Measurements from ENCODE around the gene ACTR3.

ACTR3 gene

DNA sequence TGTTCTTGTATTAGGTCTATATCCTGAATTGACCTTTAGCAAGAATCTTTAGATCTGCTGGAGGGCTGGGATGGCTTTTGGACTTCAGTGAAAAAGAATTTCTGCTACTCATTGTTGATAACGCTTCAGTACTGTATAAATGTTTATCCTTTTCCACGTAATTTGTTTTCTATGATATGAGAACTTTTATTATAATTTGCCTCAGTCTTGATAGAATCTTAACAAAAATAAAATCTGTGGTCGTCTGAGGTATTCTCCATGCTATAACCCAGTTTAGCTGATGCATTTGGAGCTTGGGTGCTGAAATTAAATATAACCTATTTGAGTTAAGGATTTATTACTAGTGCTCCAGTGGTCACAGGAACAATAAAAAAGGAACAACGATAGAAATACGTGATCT lies 71.1 kb downstream of the ACTR3 start:
- peaks cover 38% of the 10 kb centered on the region for H3K36me3 Mint-ChIP-seq (ENCODE audit: low read depth)
- DNase-seq (no peak), ATAC-seq (no peak)
- H3K27ac Mint-ChIP-seq, result no peak overlapping the region
- H3K4me3 Mint-ChIP-seq, result no peak overlapping the region
- peaks cover 4% of the 10 kb centered on the region for H3K4me1 Mint-ChIP-seq
- H3K9me3 Mint-ChIP-seq, result no peaks in the 10 kb centered on the region
- no peaks in the 10 kb centered on the region for H3K27me3 Mint-ChIP-seq

DNA sequence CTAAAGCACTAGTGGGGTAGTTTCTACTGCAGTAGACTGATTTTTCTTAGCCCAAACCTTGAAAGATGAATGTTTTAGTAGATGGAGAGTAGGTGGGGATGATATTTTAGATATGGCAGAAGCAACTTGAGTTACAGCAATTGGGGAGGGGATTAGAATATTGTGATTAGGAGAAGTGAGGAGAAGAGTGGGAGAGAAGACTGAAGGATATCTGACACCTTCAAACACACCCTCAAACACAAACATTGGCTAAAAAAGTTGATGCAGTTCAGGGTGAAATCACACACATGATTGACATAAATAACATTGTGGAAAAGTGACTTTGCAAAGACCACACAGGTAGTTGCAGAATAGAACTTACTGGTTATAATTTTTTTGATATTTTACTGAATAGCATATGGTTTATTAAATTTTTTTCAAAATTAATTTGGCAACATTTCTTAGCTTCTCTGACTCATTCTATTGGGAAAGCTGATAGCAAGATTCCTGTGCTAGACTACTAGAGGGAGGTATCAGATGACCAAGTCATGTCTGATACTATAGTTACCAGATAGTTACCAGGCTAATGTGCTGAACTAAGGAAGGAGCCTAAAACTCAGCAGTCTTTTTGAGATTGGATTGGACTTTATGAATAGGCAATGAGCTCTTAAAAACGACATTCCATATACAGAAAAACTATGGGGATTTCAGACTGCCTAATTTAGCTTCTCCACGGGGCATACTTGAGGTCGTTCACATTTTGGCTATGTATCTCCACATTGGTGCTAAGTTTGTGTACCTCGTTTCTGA lies 73.0 kb downstream of the ACTR3 start:
- DNase-seq (no peak), ATAC-seq (no peak)
- Mint-ChIP-seq H3K27me3 (no peaks in the 10 kb centered on the region), H3K4me3 (no peak overlapping the region), H3K4me1 (peaks cover 16% of the 10 kb centered on the region), H3K27ac (peak overlapping the region; percentile 28), H3K36me3 (ENCODE audit: low read depth) (peaks cover 27% of the 10 kb centered on the region), H3K9me3 (no peaks in the 10 kb centered on the region)

DNA sequence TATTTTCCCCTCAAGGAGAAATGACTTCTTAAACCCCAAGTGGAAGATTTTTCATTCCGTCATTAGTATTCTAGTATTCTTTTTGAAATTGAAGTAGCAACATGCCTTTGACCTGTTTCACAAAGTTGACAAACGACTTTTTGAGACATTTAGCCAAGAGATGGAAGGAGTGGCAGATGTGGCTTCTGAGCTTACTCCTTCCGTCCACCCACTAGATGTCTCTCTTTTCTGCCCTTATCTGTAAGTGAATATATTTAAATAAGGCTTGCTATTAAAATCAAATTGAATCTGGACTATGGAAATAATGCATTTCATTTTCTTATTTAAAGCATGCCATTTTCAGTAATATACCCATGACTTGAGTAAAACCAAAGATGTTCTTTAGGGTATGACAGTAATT lies 74.1 kb downstream of the ACTR3 start:
- Mint-ChIP-seq H3K36me3 (ENCODE audit: low read depth) (peaks cover 25% of the 10 kb centered on the region), H3K4me1 (peaks cover 17% of the 10 kb centered on the region), H3K9me3 (no peaks in the 10 kb centered on the region), H3K27ac (no peak overlapping the region), H3K4me3 (no peak overlapping the region), H3K27me3 (no peaks in the 10 kb centered on the region)
- DNase-seq (no peak), ATAC-seq (no peak)

DNA sequence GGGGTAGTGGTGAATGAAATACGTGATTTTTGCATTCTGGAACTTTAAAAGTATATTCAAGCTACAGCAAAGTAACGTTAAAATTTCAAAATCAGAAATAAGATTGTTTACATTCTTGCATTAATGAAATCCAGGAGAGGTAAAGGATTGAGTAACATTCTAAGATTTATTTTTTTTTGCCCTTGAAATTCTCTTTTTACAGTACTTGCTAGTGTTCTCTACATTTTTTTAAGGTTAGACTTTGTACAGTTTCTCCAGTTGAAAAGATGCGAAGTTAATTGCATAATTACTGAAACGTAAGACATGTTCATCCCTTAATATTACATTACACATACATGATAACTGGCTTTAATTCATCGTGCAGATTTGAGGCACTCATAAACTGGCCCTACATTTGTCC lies 74.5 kb downstream of the ACTR3 start:
- Mint-ChIP-seq H3K36me3 (ENCODE audit: low read depth) (peaks cover 22% of the 10 kb centered on the region), H3K4me3 (no peak overlapping the region), H3K27ac (no peak overlapping the region), H3K9me3 (no peaks in the 10 kb centered on the region), H3K4me1 (peaks cover 17% of the 10 kb centered on the region), H3K27me3 (no peaks in the 10 kb centered on the region)
- ATAC-seq, result no peak
- no peak for DNase-seq

DNA sequence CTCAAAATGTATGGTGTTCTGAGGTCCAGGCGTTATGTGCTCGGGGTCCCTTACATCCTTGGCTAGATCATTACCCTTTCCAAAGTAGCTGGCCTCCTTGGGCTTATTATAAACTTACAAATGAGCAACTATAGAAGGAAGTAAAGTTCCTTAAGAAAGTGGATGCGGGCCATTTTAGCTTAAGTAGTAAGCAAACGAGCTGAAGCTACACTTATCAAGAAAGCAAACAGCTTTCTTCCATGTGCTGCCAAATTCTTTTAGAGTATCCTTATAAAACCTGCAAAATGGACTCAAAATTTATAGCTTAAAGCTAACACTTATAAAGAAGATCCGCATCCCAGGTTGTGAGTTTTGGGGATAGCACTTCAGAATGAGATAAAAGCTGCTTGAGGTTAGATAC lies 75.3 kb downstream of the ACTR3 start:
- Mint-ChIP-seq H3K27ac (no peak overlapping the region), H3K4me3 (no peak overlapping the region), H3K36me3 (ENCODE audit: low read depth) (peaks cover 21% of the 10 kb centered on the region), H3K9me3 (no peaks in the 10 kb centered on the region), H3K4me1 (peaks cover 17% of the 10 kb centered on the region), H3K27me3 (no peaks in the 10 kb centered on the region)
- DNase-seq, result no peak
- ATAC-seq, result no peak

DNA sequence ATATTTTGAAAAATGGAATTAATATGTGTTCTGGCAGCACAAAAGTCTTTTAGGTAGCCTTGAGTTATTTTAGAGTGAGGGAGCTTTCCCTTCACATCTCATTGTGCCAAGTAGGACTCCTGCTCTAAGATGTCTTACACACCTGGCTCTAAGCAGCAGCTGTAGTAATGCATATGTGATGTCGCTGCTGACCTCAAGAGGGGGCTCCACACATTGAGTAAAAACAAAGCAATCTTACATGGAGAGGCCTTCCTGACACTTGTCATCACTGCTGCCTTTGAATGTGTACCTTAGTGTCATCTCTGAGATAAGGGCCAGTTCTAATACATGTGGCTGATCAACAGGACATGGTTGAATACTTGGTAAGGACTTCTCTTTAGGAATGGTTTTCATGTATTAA lies 75.8 kb downstream of the ACTR3 start:
- Mint-ChIP-seq H3K9me3 (no peaks in the 10 kb centered on the region), H3K4me3 (no peak overlapping the region), H3K27ac (no peak overlapping the region), H3K27me3 (no peaks in the 10 kb centered on the region), H3K36me3 (ENCODE audit: low read depth) (peaks cover 17% of the 10 kb centered on the region), H3K4me1 (peaks cover 17% of the 10 kb centered on the region)
- DNase-seq, result peak; percentile 9
- peak; percentile 75 for ATAC-seq

DNA sequence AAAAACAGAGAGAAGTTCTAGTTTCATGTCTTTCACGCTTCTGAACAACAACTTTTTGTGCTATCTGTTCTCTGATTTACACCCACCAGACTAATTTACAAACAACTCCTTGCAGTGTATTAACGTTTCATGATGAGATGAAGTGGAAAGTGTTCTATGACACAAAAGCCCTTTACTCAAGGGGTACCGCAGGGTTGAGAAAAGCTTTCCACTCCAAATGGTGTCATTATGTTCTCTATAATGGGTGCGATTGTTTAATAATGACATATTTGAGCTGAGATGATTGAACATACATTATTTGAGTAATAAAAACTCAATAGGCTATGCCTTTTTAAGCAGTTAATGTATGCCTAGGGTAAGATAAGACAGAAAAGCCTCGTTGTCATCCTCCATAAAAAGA lies 76.3 kb downstream of the ACTR3 start:
- Mint-ChIP-seq H3K27me3 (no peaks in the 10 kb centered on the region), H3K4me1 (peaks cover 17% of the 10 kb centered on the region), H3K4me3 (no peak overlapping the region), H3K36me3 (ENCODE audit: low read depth) (peaks cover 16% of the 10 kb centered on the region), H3K27ac (no peak overlapping the region), H3K9me3 (no peaks in the 10 kb centered on the region)
- DNase-seq (no peak), ATAC-seq (no peak)

DNA sequence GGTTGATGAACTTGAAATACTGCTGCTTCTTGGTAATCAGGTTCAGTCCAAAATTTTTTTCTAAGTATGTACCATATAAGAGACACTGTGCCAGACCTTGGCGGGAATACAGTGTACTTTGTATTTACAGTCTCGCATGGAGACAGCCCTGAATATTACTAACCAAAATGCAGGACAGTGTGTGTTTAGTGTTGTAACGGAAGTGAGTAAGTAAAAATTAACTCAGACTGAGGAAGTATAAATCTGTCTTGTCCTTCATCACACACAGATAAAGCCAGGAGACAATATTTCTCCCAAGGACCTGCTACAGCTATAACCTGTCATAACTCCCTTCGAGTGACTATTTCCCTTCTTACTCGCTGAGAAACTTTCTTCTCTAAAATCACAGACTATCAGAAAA lies 76.9 kb downstream of the ACTR3 start:
- H3K27me3 Mint-ChIP-seq, result no peaks in the 10 kb centered on the region
- ATAC-seq, result no peak
- H3K36me3 Mint-ChIP-seq (ENCODE audit: low read depth), result peaks cover 13% of the 10 kb centered on the region
- no peak for DNase-seq
- peaks cover 17% of the 10 kb centered on the region for H3K4me1 Mint-ChIP-seq
- H3K9me3 Mint-ChIP-seq, result no peaks in the 10 kb centered on the region
- no peak overlapping the region for H3K4me3 Mint-ChIP-seq
- H3K27ac Mint-ChIP-seq, result peak overlapping the region; percentile 73

DNA sequence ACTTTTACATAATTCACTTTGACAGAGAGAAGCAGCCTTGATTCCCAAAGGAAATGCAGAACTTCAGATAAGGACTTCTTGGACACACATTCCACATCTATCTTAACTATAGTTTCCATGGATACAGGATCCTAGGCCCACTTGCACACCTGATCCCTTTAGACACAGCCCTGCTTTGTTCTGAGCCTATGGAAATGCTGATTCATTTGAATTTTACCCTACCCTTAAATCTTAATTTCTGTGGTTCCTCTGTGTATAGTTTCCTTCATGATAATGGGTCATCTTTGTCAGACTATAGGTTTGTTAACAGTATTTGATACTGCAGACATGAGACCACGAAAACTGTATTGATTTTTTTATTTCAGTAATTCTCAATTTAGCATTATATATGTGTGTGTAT lies 77.4 kb downstream of the ACTR3 start:
- ATAC-seq (no peak), DNase-seq (no peak)
- Mint-ChIP-seq H3K27me3 (no peaks in the 10 kb centered on the region), H3K36me3 (ENCODE audit: low read depth) (peaks cover 12% of the 10 kb centered on the region), H3K9me3 (no peaks in the 10 kb centered on the region), H3K4me1 (peaks cover 17% of the 10 kb centered on the region), H3K27ac (peak overlapping the region; percentile 73), H3K4me3 (no peak overlapping the region)

DNA sequence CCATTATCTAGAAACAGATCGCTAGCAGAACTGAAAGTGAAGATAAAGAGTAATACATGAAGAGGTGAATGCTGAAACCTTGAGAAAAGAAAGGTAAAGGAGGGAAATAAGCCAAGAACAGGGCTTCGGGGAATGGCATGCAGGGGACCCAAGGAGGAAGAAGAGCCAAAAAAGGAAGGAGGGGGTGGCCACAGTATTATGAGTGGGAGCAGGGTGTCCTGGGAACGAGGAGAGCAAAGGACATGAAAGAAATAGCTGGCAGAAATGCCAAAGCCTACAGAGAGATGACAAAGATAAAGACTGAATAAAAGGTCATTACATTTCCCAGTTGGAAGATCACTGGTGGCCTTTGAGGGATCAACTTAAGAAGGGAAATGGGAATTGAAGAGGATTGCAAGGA lies 82.9 kb downstream of the ACTR3 start:
- DNase-seq, result no peak

DNA sequence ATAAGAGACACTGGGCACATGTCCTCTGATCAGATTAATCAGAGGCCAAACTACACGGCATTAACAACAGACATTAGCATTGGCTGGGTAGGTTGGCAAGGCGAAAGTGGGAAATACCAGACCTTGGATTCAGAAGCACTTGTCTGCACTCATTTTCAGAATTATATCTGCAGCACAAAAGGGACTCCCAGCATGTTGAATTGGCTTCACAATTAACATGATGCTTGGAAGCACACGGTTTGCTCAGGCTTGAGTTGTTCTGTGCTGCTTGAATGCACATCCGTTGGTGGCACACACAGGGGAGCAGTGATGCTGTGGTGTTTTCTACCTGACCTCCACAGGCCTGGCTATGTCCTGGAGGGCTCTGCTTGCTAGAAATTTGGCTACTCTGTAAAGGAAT lies 83.9 kb downstream of the ACTR3 start:
- ATAC-seq, result no peak
- H3K4me3 Mint-ChIP-seq, result no peak overlapping the region
- H3K27me3 Mint-ChIP-seq, result no peaks in the 10 kb centered on the region
- H3K9me3 Mint-ChIP-seq, result no peaks in the 10 kb centered on the region
- H3K36me3 Mint-ChIP-seq (ENCODE audit: low read depth), result peaks cover 9% of the 10 kb centered on the region
- H3K4me1 Mint-ChIP-seq, result peaks cover 4% of the 10 kb centered on the region
- DNase-seq, result no peak
- H3K27ac Mint-ChIP-seq, result no peak overlapping the region

More for the DNA sequence above, 82.9 kb downstream of the ACTR3 start:
- Mint-ChIP-seq H3K27ac (peak overlapping the region; percentile 14), H3K27me3 (no peaks in the 10 kb centered on the region), H3K4me3 (no peak overlapping the region), H3K9me3 (no peaks in the 10 kb centered on the region), H3K36me3 (ENCODE audit: low read depth) (peaks cover 9% of the 10 kb centered on the region), H3K4me1 (peaks cover 4% of the 10 kb centered on the region)
- ATAC-seq, result no peak

DNA sequence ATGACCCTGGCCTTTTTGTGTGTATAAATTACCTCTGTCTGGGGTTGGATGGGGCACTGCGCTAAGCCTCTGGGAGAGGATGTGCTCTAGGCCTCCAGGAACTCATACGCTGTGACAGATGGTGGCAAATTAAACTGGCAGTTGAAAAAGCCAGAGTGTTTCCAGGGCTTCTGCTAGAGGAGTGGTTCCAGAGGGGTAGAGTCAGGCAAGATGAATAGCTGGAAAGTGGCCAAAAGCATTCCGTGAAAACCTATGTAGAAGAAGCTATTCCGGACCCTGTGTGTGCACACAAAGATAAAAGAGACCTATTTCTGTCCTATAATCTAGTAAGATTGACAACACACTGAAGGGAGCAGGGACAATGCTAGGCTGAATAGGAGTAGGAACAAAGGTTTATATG lies 84.8 kb downstream of the ACTR3 start:
- Mint-ChIP-seq H3K27ac (no peak overlapping the region), H3K4me1 (peaks cover 4% of the 10 kb centered on the region), H3K27me3 (no peaks in the 10 kb centered on the region), H3K36me3 (ENCODE audit: low read depth) (peaks cover 11% of the 10 kb centered on the region), H3K9me3 (no peaks in the 10 kb centered on the region), H3K4me3 (no peak overlapping the region)
- ATAC-seq (no peak), DNase-seq (no peak)

DNA sequence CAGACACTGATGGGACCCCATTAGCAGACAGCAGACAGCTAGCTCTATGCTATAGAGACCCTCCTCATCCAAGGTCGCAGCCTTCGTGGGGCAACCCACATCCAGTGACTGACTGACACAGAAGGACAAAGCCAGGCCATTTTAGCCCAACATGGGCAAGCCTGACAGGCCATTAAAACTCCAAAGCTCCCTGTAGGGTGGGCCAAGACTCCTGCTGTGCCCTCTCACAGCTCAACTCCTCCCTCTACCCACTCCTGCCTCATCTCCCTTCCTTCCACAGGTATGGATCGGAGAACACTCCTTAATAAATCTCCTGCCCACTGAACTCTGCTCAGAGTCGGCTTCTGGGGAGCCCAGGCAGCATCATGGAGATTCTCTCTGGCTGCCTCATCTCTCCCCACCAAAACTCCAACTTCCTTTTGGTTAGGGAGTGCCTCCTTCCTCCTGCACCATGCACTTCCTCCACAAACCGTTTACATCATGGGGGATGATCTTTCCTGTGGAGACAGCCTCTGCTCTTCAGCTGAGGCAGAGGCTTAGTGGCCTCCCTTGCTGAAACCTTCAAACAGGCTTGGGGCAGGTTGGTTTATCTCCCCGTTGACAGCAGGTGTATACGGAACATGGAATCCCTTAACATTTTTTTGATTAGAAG lies 86.5 kb downstream of the ACTR3 start:
- Mint-ChIP-seq H3K27ac (no peak overlapping the region), H3K36me3 (ENCODE audit: low read depth) (peaks cover 16% of the 10 kb centered on the region), H3K4me1 (peaks cover 4% of the 10 kb centered on the region), H3K27me3 (no peaks in the 10 kb centered on the region), H3K4me3 (no peak overlapping the region), H3K9me3 (no peaks in the 10 kb centered on the region)
- DNase-seq (no peak), ATAC-seq (no peak)

DNA sequence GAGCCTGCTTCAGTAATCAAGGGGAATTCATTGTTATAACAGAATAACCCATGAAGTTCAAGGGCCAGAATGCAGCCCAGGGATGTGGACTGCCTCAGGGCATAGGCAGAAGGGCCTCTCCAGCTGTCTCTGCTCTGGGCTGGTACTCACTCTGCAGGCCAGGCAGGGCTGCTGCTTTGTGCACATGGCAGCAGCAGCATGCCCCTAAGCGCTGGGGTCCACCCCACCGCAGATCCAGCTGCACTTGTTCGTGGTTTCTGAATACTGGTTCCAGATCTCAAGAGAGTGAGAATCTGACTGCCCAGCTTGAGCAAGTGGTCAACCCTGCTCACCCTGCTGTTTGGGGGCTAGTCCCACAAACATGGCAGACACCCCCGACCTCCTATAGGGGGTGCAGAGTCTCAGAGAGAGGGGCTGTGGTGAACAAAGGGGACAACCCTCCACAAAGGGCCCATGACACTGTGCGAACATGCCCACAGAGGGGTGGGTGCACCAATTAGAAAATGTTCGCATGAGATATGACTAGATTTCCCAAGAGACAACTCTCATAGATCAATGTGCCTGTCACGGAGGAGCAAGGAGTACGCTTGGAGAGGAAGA lies 87.3 kb downstream of the ACTR3 start:
- DNase-seq (no peak), ATAC-seq (no peak)
- peaks cover 4% of the 10 kb centered on the region for H3K4me1 Mint-ChIP-seq
- peaks cover 16% of the 10 kb centered on the region for H3K36me3 Mint-ChIP-seq (ENCODE audit: low read depth)
- no peak overlapping the region for H3K27ac Mint-ChIP-seq
- no peaks in the 10 kb centered on the region for H3K27me3 Mint-ChIP-seq
- H3K4me3 Mint-ChIP-seq, result no peak overlapping the region
- no peaks in the 10 kb centered on the region for H3K9me3 Mint-ChIP-seq

Data from activated naive CD8-positive, alpha-beta T cell treated with anti-CD3 and anti-CD28 coated beads, Interleukin-2, amount 50 U/mL, for 24 hours (primary cell).